ENCODE measurements around the gene TENT5C. TPM values are rescaled to one million over a fixed set of nuclear protein-coding genes. Genes with fewer than 3 reads are reported as not detected.

Gene TENT5C
- total and polyA plus RNA-seq, 2 of the 8 experiments (the other 6 are each of a cell fraction or from before 2014, with no cell fraction given), result 0.38 to 0.99 TPM

- no peak for TF ChIP-seq SIN3A (conservative IDR thresholded peaks at IDR 0.05 in 1 of 2, IDR thresholded peaks at IDR 0.05 in 1 of 2; ENCODE audit: low read depth in 1 of 2, low read length in 2 of 2)
- TF ChIP-seq CBX8 (IDR thresholded peaks at IDR 0.05; ENCODE audit: borderline replicate concordance, low read depth, low read length), result no peak
- TF ChIP-seq SP2 (IDR thresholded peaks at IDR 0.05; ENCODE audit: low read length), result no peak
- no peak for TF ChIP-seq EP300 (IDR thresholded peaks at IDR 0.05; ENCODE audit: borderline replicate concordance in 1 of 2, low read depth in 2 of 2, low read length in 2 of 2)
- TF ChIP-seq, protein P1, sequence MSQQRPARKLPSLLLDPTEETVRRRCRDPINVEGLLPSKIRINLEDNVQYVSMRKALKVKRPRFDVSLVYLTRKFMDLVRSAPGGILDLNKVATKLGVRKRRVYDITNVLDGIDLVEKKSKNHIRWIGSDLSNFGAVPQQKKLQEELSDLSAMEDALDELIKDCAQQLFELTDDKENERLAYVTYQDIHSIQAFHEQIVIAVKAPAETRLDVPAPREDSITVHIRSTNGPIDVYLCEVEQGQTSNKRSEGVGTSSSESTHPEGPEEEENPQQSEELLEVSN (IDR thresholded peaks at IDR 0.05), result no peak
- no peak for TF ChIP-seq CHD2 (IDR thresholded peaks at IDR 0.05; ENCODE audit: low read length)
- no peak for TF ChIP-seq ASH2L (IDR thresholded peaks at IDR 0.05; ENCODE audit: low read length)
These were observed 30.1 kb upstream of the TENT5C start (continued) for GRCh38 chr1:117575586-117576225.
